SH-SY5Y (cell line): ENCODE data around the gene FAU.

Source experiments
- GATA2 ChIP-seq: IDR thresholded peaks from 2 replicates; pipeline ENCODE4 v1.6.1; 2011; ENCODE audit warnings: mild to moderate bottlenecking, low read depth, low read length
- GATA3 ChIP-seq: IDR thresholded peaks from 2 replicates; pipeline ENCODE4 v1.6.1; 2011; ENCODE audit warnings: low read depth, mild to moderate bottlenecking, low read length, moderate library complexity

DNA sequence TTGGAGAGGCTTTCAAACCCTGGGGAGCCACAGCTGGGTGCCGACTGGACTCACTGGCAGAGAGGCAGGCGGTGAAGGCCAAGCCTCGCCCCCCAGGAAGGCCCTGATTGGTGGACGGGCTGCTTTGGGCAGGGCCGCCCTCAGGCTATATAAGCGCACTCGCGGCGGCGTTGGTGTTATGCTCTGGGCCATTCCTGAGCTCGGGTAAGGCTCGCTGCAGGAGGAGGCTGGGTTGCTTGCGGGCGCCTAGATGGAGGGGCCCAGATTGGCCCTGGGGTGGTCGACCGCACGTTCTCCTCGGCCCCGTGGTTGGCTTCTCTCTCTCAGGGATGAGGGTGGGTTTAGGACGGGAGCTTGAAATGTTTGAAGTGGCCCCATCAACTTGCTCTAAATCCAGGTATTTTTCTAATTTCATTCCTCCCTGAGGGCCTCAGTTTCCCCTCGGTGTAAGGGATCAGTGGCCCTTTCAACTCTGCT is 48.2 kb upstream of the FAU start, which contains the start of gene SPDYC:
- TF ChIP-seq GATA2 (no peak), GATA3 (no peak)
